Upper lobe of left lung (tissue), 4 donors: ENCODE measurements around the gene APOL2.

Experiments
- CTCF ChIP-seq, 6 experiments: fragments of 450-650 bp in 4 of 6; fragments of 200-600 bp in 2 of 6; sonication (generic) in 2 of 6; IDR thresholded peaks; one replicate each; pipeline ENCODE4 v1.5.1; 2016 to 2019; ENCODE audit warnings: antibody characterized with exemption in 6 of 6
- EP300 ChIP-seq, 4 donors: sonication (generic); formaldehyde crosslinking; IDR thresholded peaks; one replicate each; pipeline ENCODE4 v1.5.1; 2017; ENCODE audit warnings: antibody characterized with exemption in 4 of 4, control low read depth in 2 of 4
- POLR2A ChIP-seq, 4 donors: fragments of 450-650 bp; IDR thresholded peaks; one replicate each; pipeline ENCODE4 v1.5.1; 2016 to 2017; ENCODE audit warnings: antibody characterized with exemption in 4 of 4, mild to moderate bottlenecking in 2 of 4
- POLR2AphosphoS5 ChIP-seq, 2 donors: sonication (generic); formaldehyde crosslinking; IDR thresholded peaks; one replicate each; pipeline ENCODE4 v1.5.1; 2017; ENCODE audit warnings: antibody characterized with exemption in 2 of 2

- TF ChIP-seq CTCF (IDR thresholded peaks at IDR 0.05): no peak
- TF ChIP-seq POLR2A (IDR thresholded peaks at IDR 0.05): no peak
- no peak for TF ChIP-seq POLR2AphosphoS5 (IDR thresholded peaks at IDR 0.05)
- no peak for TF ChIP-seq EP300 (IDR thresholded peaks at IDR 0.05)
These were observed 55.9 kb downstream of the APOL2 start for GRCh38 chr22:36183446-36183845.
